Measurements from ENCODE around the gene HOXB7. TPM values are rescaled to one million over a fixed set of nuclear protein-coding genes. Genes with fewer than 3 reads are reported as not detected.

Gene HOXB7
- total RNA-seq, 2 donors from 2014 or later = not detected

- H3K36me3 Mint-ChIP-seq (ENCODE audit: low read depth) = no peaks in the 10 kb centered on the region
- no peak for TF ChIP-seq CTCF (conservative IDR thresholded peaks at IDR 0.05)
- no peak overlapping the region for H3K27ac Mint-ChIP-seq
- DNase-seq = peak; percentile 34
- no peak overlapping the region for H3K27ac ChIP-seq (ENCODE audit: low read depth, low read length)
- H3K27me3 ChIP-seq (ENCODE audit: control insufficient read depth, insufficient read depth, low read length, poor library complexity, severe bottlenecking) = peaks cover 100% of the 10 kb centered on the region
- WGBS, 2 experiments (ENCODE audit: insufficient coverage in 1 of 2, insufficient read length in 1 of 2) = 17 to 18% methylated on average over 19 to 27 of the region's 27 CpGs
- no peak overlapping the region for H3K4me3 Mint-ChIP-seq
- no peaks in the 10 kb centered on the region for H3K4me1 ChIP-seq (ENCODE audit: control insufficient read depth, insufficient read depth, low read length)
- H3K9me3 ChIP-seq (ENCODE audit: control insufficient read depth, low read length) = no peaks in the 10 kb centered on the region
- peaks cover 99% of the 10 kb centered on the region for H3K27me3 Mint-ChIP-seq (ENCODE audit: insufficient read depth)
- H3K4me3 ChIP-seq (ENCODE audit: low read length) = no peak overlapping the region
- H3K36me3 ChIP-seq (ENCODE audit: control insufficient read depth, insufficient read depth, low read length) = no peaks in the 10 kb centered on the region
- H3K4me1 Mint-ChIP-seq = peaks cover 1% of the 10 kb centered on the region
- no peak overlapping the region for H3K9ac ChIP-seq (ENCODE audit: extremely low read depth, low read length, poor library complexity, severe bottlenecking)
- H3K9me3 Mint-ChIP-seq = no peaks in the 10 kb centered on the region
These were observed 17.1 kb upstream of the HOXB7 start for GRCh38 chr17:48627623-48628521.

- Histone ChIP-seq H3K27me3 (ENCODE audit: control insufficient read depth, insufficient read depth, low read length, poor library complexity, severe bottlenecking) (peaks cover 100% of the 10 kb centered on the region), H3K27ac (ENCODE audit: low read depth, low read length) (no peak overlapping the region), H3K4me1 (ENCODE audit: control insufficient read depth, insufficient read depth, low read length) (no peaks in the 10 kb centered on the region), H3K9ac (ENCODE audit: extremely low read depth, low read length, poor library complexity, severe bottlenecking) (no peak overlapping the region), H3K9me3 (ENCODE audit: control insufficient read depth, low read length) (peaks cover 2% of the 10 kb centered on the region), H3K4me3 (ENCODE audit: low read length) (no peak overlapping the region), H3K36me3 (ENCODE audit: control insufficient read depth, insufficient read depth, low read length) (no peaks in the 10 kb centered on the region)
- H3K27ac Mint-ChIP-seq = no peak overlapping the region
- no peak overlapping the region for H3K4me3 Mint-ChIP-seq
- no peak for DNase-seq
- no peaks in the 10 kb centered on the region for H3K36me3 Mint-ChIP-seq (ENCODE audit: low read depth)
- peaks cover 99% of the 10 kb centered on the region for H3K27me3 Mint-ChIP-seq (ENCODE audit: insufficient read depth)
- no peak for TF ChIP-seq CTCF (conservative IDR thresholded peaks at IDR 0.05)
- no peaks in the 10 kb centered on the region for H3K9me3 Mint-ChIP-seq
- WGBS, 2 experiments (ENCODE audit: insufficient coverage in 1 of 2, insufficient read length in 1 of 2) = 18 to 20% methylated on average over 1 to 5 of the region's 5 CpGs
- peaks cover 1% of the 10 kb centered on the region for H3K4me1 Mint-ChIP-seq
These were observed 16.3 kb upstream of the HOXB7 start for GRCh38 chr17:48627118-48627597.

GRCh38 chr17:48626245-48627117 is 15.7 kb upstream of the HOXB7 start, which contains the start of gene HOXB9:
HOXB9 (minus strand) TSS chr17:48626358; CDS start chr17:48626269, 89 bp downstream.
- H3K36me3 Mint-ChIP-seq (ENCODE audit: low read depth) = no peaks in the 10 kb centered on the region
- no peaks in the 10 kb centered on the region for H3K9me3 Mint-ChIP-seq
- no peak within 1 kb of the TSS for H3K27ac Mint-ChIP-seq
- peaks cover 99% of the 10 kb centered on the region for H3K27me3 Mint-ChIP-seq (ENCODE audit: insufficient read depth)
- Histone ChIP-seq H3K4me3 (ENCODE audit: low read length) (peak within 1 kb of the TSS; percentile 68), H3K9me3 (ENCODE audit: control insufficient read depth, low read length) (peaks cover 8% of the 10 kb centered on the region), H3K27me3 (ENCODE audit: control insufficient read depth, insufficient read depth, low read length, poor library complexity, severe bottlenecking) (peaks cover 100% of the 10 kb centered on the region), H3K27ac (ENCODE audit: low read depth, low read length) (peak within 1 kb of the TSS; percentile 37), H3K4me1 (ENCODE audit: control insufficient read depth, insufficient read depth, low read length) (no peaks in the 10 kb centered on the region), H3K9ac (ENCODE audit: extremely low read depth, low read length, poor library complexity, severe bottlenecking) (no peak within 1 kb of the TSS), H3K36me3 (ENCODE audit: control insufficient read depth, insufficient read depth, low read length) (no peaks in the 10 kb centered on the region)
- DNase-seq = peak; percentile 81
- H3K4me3 Mint-ChIP-seq = peak within 1 kb of the TSS; percentile 47
- H3K4me1 Mint-ChIP-seq = peaks cover 3% of the 10 kb centered on the region
- TF ChIP-seq CTCF (conservative IDR thresholded peaks at IDR 0.05) = no peak
- WGBS, 2 experiments (ENCODE audit: insufficient coverage in 1 of 2, insufficient read length in 1 of 2) = 1 to 3% methylated on average over 14 to 39 of the region's 50 CpGs
